SK-N-SH treated with all-trans-retinoic acid at 6 μM for 48 hours (cell line): Measurements from ENCODE around the gene ROBO1.

Experiments used
- ATAC-seq: fragments of 200-7000 bp; cut with Tn5 transposase; 3 replicates; pipeline ENCODE4 v1.9.1; 2020; ENCODE audit warnings: mild to moderate bottlenecking, moderate library complexity
- ARNTL ChIP-seq: fragments of 450-650 bp; formaldehyde crosslinking; IDR thresholded peaks from 2 replicates; pipeline ENCODE4 v1.5.0; 2020; ENCODE audit warnings: low read depth, mild to moderate bottlenecking, moderate library complexity, borderline replicate concordance
- BACH2 ChIP-seq: fragments of 250-450 bp; sonication (Bioruptor Pico); IDR thresholded peaks from 2 replicates; pipeline ENCODE4 v1.9.0; 2021; ENCODE audit warnings: mild to moderate bottlenecking, borderline replicate concordance
- CSDC2 ChIP-seq: fragments of 250-450 bp; sonication (Bioruptor Pico); IDR thresholded peaks from 2 replicates; pipeline ENCODE4 v1.5.0; 2020; ENCODE audit warnings: mild to moderate bottlenecking, moderate library complexity
- CSRNP3 ChIP-seq: fragments of 250-450 bp; sonication (Bioruptor Pico); IDR thresholded peaks from 2 replicates; pipeline ENCODE4 v1.5.1; 2021; ENCODE audit warnings: mild to moderate bottlenecking, moderate library complexity
- ESRRG ChIP-seq: fragments of 250-450 bp; sonication (Bioruptor Pico); IDR thresholded peaks from 2 replicates; pipeline ENCODE4 v1.6.1; 2021; ENCODE audit warnings: mild to moderate bottlenecking
- GLIS3 ChIP-seq: fragments of 250-450 bp; sonication (Bioruptor Pico); IDR thresholded peaks from 2 replicates; pipeline ENCODE4 v1.5.0; 2020; ENCODE audit warnings: mild to moderate bottlenecking, moderate library complexity
- ISL1 ChIP-seq: fragments of 250-450 bp; sonication (Bioruptor Pico); IDR thresholded peaks from 2 replicates; pipeline ENCODE4 v2.1.2; 2022; ENCODE audit warnings: mild to moderate bottlenecking, moderate library complexity
- OSR1 ChIP-seq: fragments of 250-450 bp; sonication (Bioruptor Pico); IDR thresholded peaks from 2 replicates; pipeline ENCODE4 v1.8.0; 2022; ENCODE audit warnings: moderate library complexity, mild to moderate bottlenecking, inconsistent platforms
- PATZ1 ChIP-seq: fragments of 250-450 bp; sonication (Bioruptor Pico); IDR thresholded peaks from 2 replicates; pipeline ENCODE4 v1.8.0; 2020; ENCODE audit warnings: mild to moderate bottlenecking, moderate library complexity, borderline replicate concordance
- POU6F1 ChIP-seq: fragments of 250-450 bp; sonication (Bioruptor Pico); IDR thresholded peaks from 2 replicates; pipeline ENCODE4 v1.8.0; 2021; ENCODE audit warnings: low read depth, mild to moderate bottlenecking, moderate library complexity, borderline replicate concordance
- PPARA ChIP-seq: fragments of 250-450 bp; sonication (Bioruptor Pico); IDR thresholded peaks from 2 replicates; pipeline ENCODE4 v1.5.0; 2020; ENCODE audit warnings: mild to moderate bottlenecking, borderline replicate concordance
- RARB ChIP-seq: fragments of 250-450 bp; sonication (Bioruptor Pico); IDR thresholded peaks from 2 replicates; pipeline ENCODE4 v1.8.0; 2021; ENCODE audit warnings: mild to moderate bottlenecking, moderate library complexity
- SNAI2 ChIP-seq: fragments of 250-450 bp; sonication (Bioruptor Pico); IDR thresholded peaks from 2 replicates; pipeline ENCODE4 v1.5.0; 2020; ENCODE audit warnings: mild to moderate bottlenecking, moderate library complexity
- TOX ChIP-seq: fragments of 250-450 bp; sonication (Bioruptor Pico); IDR thresholded peaks from 2 replicates; pipeline ENCODE4 v1.8.0; 2021; ENCODE audit warnings: mild to moderate bottlenecking, moderate library complexity, borderline replicate concordance
- TSHZ2 ChIP-seq: fragments of 250-450 bp; sonication (Bioruptor Pico); IDR thresholded peaks from 2 replicates; pipeline ENCODE4 v1.5.0; 2020; ENCODE audit warnings: mild to moderate bottlenecking, moderate library complexity
- ZC3H10 ChIP-seq: fragments of 250-450 bp; sonication (Bioruptor Pico); IDR thresholded peaks from 2 replicates; pipeline ENCODE4 v1.5.1; 2021; ENCODE audit warnings: mild to moderate bottlenecking, moderate library complexity
- ZFP3 ChIP-seq: fragments of 250-450 bp; sonication (Bioruptor Pico); IDR thresholded peaks from 2 replicates; pipeline ENCODE4 v1.5.0; 2020; ENCODE audit warnings: mild to moderate bottlenecking, moderate library complexity
- ZFP30 ChIP-seq: fragments of 450-650 bp; formaldehyde crosslinking; IDR thresholded peaks from 2 replicates; pipeline ENCODE4 v1.5.0; 2022; ENCODE audit warnings: mild to moderate bottlenecking, moderate library complexity
- ZNF565 ChIP-seq: fragments of 450-650 bp; formaldehyde crosslinking; conservative IDR thresholded peaks from 2 replicates; pipeline ENCODE4 v1.5.0; 2020; ENCODE audit warnings: low read depth, mild to moderate bottlenecking, moderate library complexity
- ZNF70 ChIP-seq: fragments of 450-650 bp; formaldehyde crosslinking; IDR thresholded peaks from 2 replicates; pipeline ENCODE4 v1.5.0; 2020; ENCODE audit warnings: mild to moderate bottlenecking, moderate library complexity
- ZNF8 ChIP-seq: fragments of 450-650 bp; formaldehyde crosslinking; IDR thresholded peaks from 2 replicates; pipeline ENCODE4 v1.5.0; 2020; ENCODE audit warnings: mild to moderate bottlenecking, moderate library complexity

ROBO1 gene

GRCh38 chr3:79564192-79564591 lies 203.6 kb downstream of the ROBO1 start:
- no peak for TF ChIP-seq ZNF565 (CRISPR knock-in tag)
- no peak for TF ChIP-seq PPARA (CRISPR knock-in tag)
- no peak for TF ChIP-seq OSR1 (CRISPR knock-in tag)
- TF ChIP-seq CSRNP3 = no peak
- TF ChIP-seq GLIS3 (CRISPR knock-in tag) = no peak
- TF ChIP-seq ZNF70 (CRISPR knock-in tag) = no peak
- TF ChIP-seq POU6F1 = no peak
- TF ChIP-seq BACH2 = no peak
- TF ChIP-seq ZFP3 (CRISPR knock-in tag) = no peak
- no peak for TF ChIP-seq ESRRG (CRISPR knock-in tag)
- TF ChIP-seq TSHZ2 (CRISPR knock-in tag) = no peak
- no peak for TF ChIP-seq ZNF8 (CRISPR knock-in tag)
- ATAC-seq = no peak

- TF ChIP-seq ESRRG (CRISPR knock-in tag) = no peak
- TF ChIP-seq ZNF565 (CRISPR knock-in tag) = no peak
- no peak for TF ChIP-seq ZFP3 (CRISPR knock-in tag)
- no peak for TF ChIP-seq OSR1 (CRISPR knock-in tag)
- TF ChIP-seq ARNTL = no peak
- no peak for TF ChIP-seq CSDC2 (CRISPR knock-in tag)
- TF ChIP-seq ISL1 (CRISPR knock-in tag) = no peak
- no peak for TF ChIP-seq ZFP30 (CRISPR knock-in tag)
- no peak for TF ChIP-seq TOX (CRISPR knock-in tag)
- TF ChIP-seq SNAI2 = no peak
- TF ChIP-seq BACH2 = no peak
- TF ChIP-seq PATZ1 (CRISPR knock-in tag) = no peak
- TF ChIP-seq RARB (CRISPR knock-in tag) = no peak
- ATAC-seq = no peak
Measured at GRCh38 chr3:79560698-79561097, 207.1 kb downstream of the ROBO1 start.

- no peak for TF ChIP-seq ESRRG (CRISPR knock-in tag)
- no peak for TF ChIP-seq ZC3H10 (CRISPR knock-in tag)
- no peak for TF ChIP-seq PPARA (CRISPR knock-in tag)
- TF ChIP-seq ISL1 (CRISPR knock-in tag) = no peak
- no peak for TF ChIP-seq TSHZ2 (CRISPR knock-in tag)
- TF ChIP-seq PATZ1 (CRISPR knock-in tag) = no peak
- no peak for ATAC-seq
Measured at GRCh38 chr3:79558943-79559342, 208.9 kb downstream of the ROBO1 start.
